ENCODE data around the gene PIF1.

PIF1 gene

GRCh38 chr15:64774629-64775493 is 50.6 kb downstream of the PIF1 start:
- no peak for DNase-seq

- DNase-seq: no peak
Measured at GRCh38 chr15:64774037-64774628, 51.3 kb downstream of the PIF1 start.

- DNase-seq: no peak
Measured at GRCh38 chr15:64773606-64774005, 51.8 kb downstream of the PIF1 start.

- no peak for DNase-seq
Measured at GRCh38 chr15:64772964-64773363, 52.5 kb downstream of the PIF1 start.

- DNase-seq: no peak
Measured at GRCh38 chr15:64772488-64772887, 53.0 kb downstream of the PIF1 start.

- DNase-seq: no peak
Measured at GRCh38 chr15:64770626-64771025, 54.8 kb downstream of the PIF1 start.

GRCh38 chr15:64767203-64767602 is 58.2 kb downstream of the PIF1 start:
- DNase-seq: no peak

- DNase-seq: no peak
Measured at GRCh38 chr15:64766058-64766457, 59.4 kb downstream of the PIF1 start.
